OCI-LY1 (cell line): ENCODE data around the gene HDDC2.

Experiments used
- CTCF ChIP-seq: fragments of 200-600 bp; sonication (generic), shearing (Covaris generic); IDR thresholded peaks from 2 replicates; pipeline ENCODE4 v1.5.1; 2017; ENCODE audit warnings: mild to moderate bottlenecking, antibody characterized with exemption, low read length, moderate library complexity, mixed read lengths
- EZH2 ChIP-seq: fragments of 200-600 bp; sonication (generic), shearing (Covaris generic); IDR thresholded peaks from 2 replicates; pipeline ENCODE4 v1.8.0; 2017; ENCODE audit warnings: borderline replicate concordance, mixed run types, mild to moderate bottlenecking, antibody characterized with exemption, low read length, moderate library complexity, mixed read lengths

- no peak for TF ChIP-seq CTCF
- no peak for TF ChIP-seq EZH2
Measured at GRCh38 chr6:125245523-125246264, 56.1 kb downstream of the HDDC2 start.
